ENCODE results near the gene PGRMC2. TPM values are rescaled to one million over a fixed set of nuclear protein-coding genes. Genes with fewer than 3 reads are reported as not detected.

PGRMC2 gene
- total and polyA plus RNA-seq, 4 donors = 27.5 to 64.4 (median 56.9) TPM

GRCh38 chr4:128322311-128322710 is 34.7 kb upstream of the PGRMC2 start:
- Histone ChIP-seq H3K4me1 (ENCODE audit: control insufficient read depth, insufficient read depth, low read length) (no peaks in the 10 kb centered on the region), H3K27me3 (ENCODE audit: control insufficient read depth, insufficient read depth, low read length) (no peaks in the 10 kb centered on the region), H3K27ac (ENCODE audit: low read depth, low read length) (no peak overlapping the region), H3K9me3 (ENCODE audit: control insufficient read depth, insufficient read depth, low read length) (no peaks in the 10 kb centered on the region), H3K4me3 (ENCODE audit: low read depth, low read length) (no peak overlapping the region), H3K36me3 (ENCODE audit: control insufficient read depth, insufficient read depth, low read length) (no peaks in the 10 kb centered on the region)
- WGBS (ENCODE audit: insufficient coverage) = 96% methylated on average over 2 of the region's 2 CpGs
- no peak for DNase-seq (ENCODE audit: low read depth in 4 of 6, low spot score in 6 of 6)

GRCh38 chr4:128320656-128321055 is 33.0 kb upstream of the PGRMC2 start:
- no peaks in the 10 kb centered on the region for H3K27me3 ChIP-seq (ENCODE audit: control insufficient read depth, insufficient read depth, low read length)
- WGBS (ENCODE audit: insufficient coverage) = no CpG with 5 or more reads among the region's 1 CpG
- no peak overlapping the region for H3K4me3 ChIP-seq (ENCODE audit: low read depth, low read length)
- no peak overlapping the region for H3K27ac ChIP-seq (ENCODE audit: low read depth, low read length)
- H3K36me3 ChIP-seq (ENCODE audit: control insufficient read depth, insufficient read depth, low read length) = no peaks in the 10 kb centered on the region
- no peak for DNase-seq (ENCODE audit: low read depth in 4 of 6, low spot score in 6 of 6)
- no peaks in the 10 kb centered on the region for H3K9me3 ChIP-seq (ENCODE audit: control insufficient read depth, insufficient read depth, low read length)
- no peaks in the 10 kb centered on the region for H3K4me1 ChIP-seq (ENCODE audit: control insufficient read depth, insufficient read depth, low read length)

GRCh38 chr4:128315756-128316520 is 28.3 kb upstream of the PGRMC2 start:
- Histone ChIP-seq H3K27me3 (ENCODE audit: control insufficient read depth, insufficient read depth, low read length) (no peaks in the 10 kb centered on the region), H3K36me3 (ENCODE audit: control insufficient read depth, insufficient read depth, low read length) (no peaks in the 10 kb centered on the region), H3K9me3 (ENCODE audit: control insufficient read depth, insufficient read depth, low read length) (no peaks in the 10 kb centered on the region), H3K4me1 (ENCODE audit: control insufficient read depth, insufficient read depth, low read length) (no peaks in the 10 kb centered on the region), H3K27ac (ENCODE audit: low read depth, low read length) (no peak overlapping the region), H3K4me3 (ENCODE audit: low read depth, low read length) (no peak overlapping the region)
- no peak for DNase-seq (ENCODE audit: low read depth in 4 of 6, low spot score in 6 of 6)
- no CpG with 5 or more reads among the region's 2 CpGs for WGBS (ENCODE audit: insufficient coverage)

GRCh38 chr4:128311659-128312403 is 24.2 kb upstream of the PGRMC2 start:
- Histone ChIP-seq H3K27ac (ENCODE audit: low read depth, low read length) (no peak overlapping the region), H3K4me3 (ENCODE audit: low read depth, low read length) (no peak overlapping the region), H3K27me3 (ENCODE audit: control insufficient read depth, insufficient read depth, low read length) (no peaks in the 10 kb centered on the region), H3K9me3 (ENCODE audit: control insufficient read depth, insufficient read depth, low read length) (no peaks in the 10 kb centered on the region), H3K36me3 (ENCODE audit: control insufficient read depth, insufficient read depth, low read length) (no peaks in the 10 kb centered on the region), H3K4me1 (ENCODE audit: control insufficient read depth, insufficient read depth, low read length) (no peaks in the 10 kb centered on the region)
- DNase-seq (ENCODE audit: low read depth in 4 of 6, low spot score in 6 of 6) = no peak
- 83% methylated on average over 1 of the region's 2 CpGs for WGBS (ENCODE audit: insufficient coverage)

- Histone ChIP-seq H3K27ac (ENCODE audit: low read depth, low read length) (no peak overlapping the region), H3K27me3 (ENCODE audit: control insufficient read depth, insufficient read depth, low read length) (no peaks in the 10 kb centered on the region), H3K9me3 (ENCODE audit: control insufficient read depth, insufficient read depth, low read length) (no peaks in the 10 kb centered on the region), H3K4me1 (ENCODE audit: control insufficient read depth, insufficient read depth, low read length) (no peaks in the 10 kb centered on the region), H3K4me3 (ENCODE audit: low read depth, low read length) (no peak overlapping the region), H3K36me3 (ENCODE audit: control insufficient read depth, insufficient read depth, low read length) (no peaks in the 10 kb centered on the region)
- 41% methylated on average over 5 of the region's 6 CpGs for WGBS (ENCODE audit: insufficient coverage)
- peak in 1 of 6 donors; percentile 29 for DNase-seq (ENCODE audit: low read depth in 4 of 6, low spot score in 6 of 6)
Observed at GRCh38 chr4:128310266-128310697, 22.7 kb upstream of the PGRMC2 start.

- H3K4me1 ChIP-seq (ENCODE audit: control insufficient read depth, insufficient read depth, low read length) = no peaks in the 10 kb centered on the region
- no peaks in the 10 kb centered on the region for H3K9me3 ChIP-seq (ENCODE audit: control insufficient read depth, insufficient read depth, low read length)
- no peak overlapping the region for H3K27ac ChIP-seq (ENCODE audit: low read depth, low read length)
- H3K36me3 ChIP-seq (ENCODE audit: control insufficient read depth, insufficient read depth, low read length) = no peaks in the 10 kb centered on the region
- DNase-seq (ENCODE audit: low read depth in 4 of 6, low spot score in 6 of 6) = no peak
- no peaks in the 10 kb centered on the region for H3K27me3 ChIP-seq (ENCODE audit: control insufficient read depth, insufficient read depth, low read length)
- no peak overlapping the region for H3K4me3 ChIP-seq (ENCODE audit: low read depth, low read length)
Observed at GRCh38 chr4:128309585-128309984, 22.0 kb upstream of the PGRMC2 start.

GRCh38 chr4:128308986-128309385 is 21.4 kb upstream of the PGRMC2 start:
- Histone ChIP-seq H3K27ac (ENCODE audit: low read depth, low read length) (no peak overlapping the region), H3K4me1 (ENCODE audit: control insufficient read depth, insufficient read depth, low read length) (no peaks in the 10 kb centered on the region), H3K4me3 (ENCODE audit: low read depth, low read length) (no peak overlapping the region), H3K9me3 (ENCODE audit: control insufficient read depth, insufficient read depth, low read length) (no peaks in the 10 kb centered on the region), H3K36me3 (ENCODE audit: control insufficient read depth, insufficient read depth, low read length) (no peaks in the 10 kb centered on the region), H3K27me3 (ENCODE audit: control insufficient read depth, insufficient read depth, low read length) (no peaks in the 10 kb centered on the region)
- peak in 1 of 6 donors; percentile 17 for DNase-seq (ENCODE audit: low read depth in 4 of 6, low spot score in 6 of 6)
- WGBS (ENCODE audit: insufficient coverage) = no CpG with 5 or more reads among the region's 2 CpGs

GRCh38 chr4:128307123-128307571 is 19.5 kb upstream of the PGRMC2 start:
- Histone ChIP-seq H3K4me3 (ENCODE audit: low read depth, low read length) (no peak overlapping the region), H3K36me3 (ENCODE audit: control insufficient read depth, insufficient read depth, low read length) (no peaks in the 10 kb centered on the region), H3K9me3 (ENCODE audit: control insufficient read depth, insufficient read depth, low read length) (no peaks in the 10 kb centered on the region), H3K27ac (ENCODE audit: low read depth, low read length) (no peak overlapping the region), H3K27me3 (ENCODE audit: control insufficient read depth, insufficient read depth, low read length) (no peaks in the 10 kb centered on the region), H3K4me1 (ENCODE audit: control insufficient read depth, insufficient read depth, low read length) (no peaks in the 10 kb centered on the region)
- DNase-seq (ENCODE audit: low read depth in 4 of 6, low spot score in 6 of 6) = no peak
- WGBS (ENCODE audit: insufficient coverage) = 42% methylated on average over 1 of the region's 1 CpG

- Histone ChIP-seq H3K27me3 (ENCODE audit: control insufficient read depth, insufficient read depth, low read length) (no peaks in the 10 kb centered on the region), H3K4me3 (ENCODE audit: low read depth, low read length) (no peak overlapping the region), H3K4me1 (ENCODE audit: control insufficient read depth, insufficient read depth, low read length) (no peaks in the 10 kb centered on the region), H3K36me3 (ENCODE audit: control insufficient read depth, insufficient read depth, low read length) (no peaks in the 10 kb centered on the region), H3K27ac (ENCODE audit: low read depth, low read length) (no peak overlapping the region), H3K9me3 (ENCODE audit: control insufficient read depth, insufficient read depth, low read length) (no peaks in the 10 kb centered on the region)
- 93% methylated on average over 1 of the region's 2 CpGs for WGBS (ENCODE audit: insufficient coverage)
- no peak for DNase-seq (ENCODE audit: low read depth in 4 of 6, low spot score in 6 of 6)
Observed at GRCh38 chr4:128305942-128306341, 18.3 kb upstream of the PGRMC2 start.

- 86% methylated on average over 1 of the region's 4 CpGs for WGBS (ENCODE audit: insufficient coverage)
- no peaks in the 10 kb centered on the region for H3K4me1 ChIP-seq (ENCODE audit: control insufficient read depth, insufficient read depth, low read length)
- H3K4me3 ChIP-seq (ENCODE audit: low read depth, low read length) = no peak overlapping the region
- H3K36me3 ChIP-seq (ENCODE audit: control insufficient read depth, insufficient read depth, low read length) = no peaks in the 10 kb centered on the region
- H3K27me3 ChIP-seq (ENCODE audit: control insufficient read depth, insufficient read depth, low read length) = no peaks in the 10 kb centered on the region
- H3K9me3 ChIP-seq (ENCODE audit: control insufficient read depth, insufficient read depth, low read length) = no peaks in the 10 kb centered on the region
- no peak overlapping the region for H3K27ac ChIP-seq (ENCODE audit: low read depth, low read length)
- no peak for DNase-seq (ENCODE audit: low read depth in 4 of 6, low spot score in 6 of 6)
Observed at GRCh38 chr4:128303986-128304385, 16.4 kb upstream of the PGRMC2 start.
